ENCODE measurements around the gene RBCK1. TPM values are rescaled to one million over a fixed set of nuclear protein-coding genes. Genes with fewer than 3 reads are reported as not detected.

Gene RBCK1
- total and polyA plus RNA-seq, 4 donors, result 52.8 to 118 (median 67.0) TPM

DNA sequence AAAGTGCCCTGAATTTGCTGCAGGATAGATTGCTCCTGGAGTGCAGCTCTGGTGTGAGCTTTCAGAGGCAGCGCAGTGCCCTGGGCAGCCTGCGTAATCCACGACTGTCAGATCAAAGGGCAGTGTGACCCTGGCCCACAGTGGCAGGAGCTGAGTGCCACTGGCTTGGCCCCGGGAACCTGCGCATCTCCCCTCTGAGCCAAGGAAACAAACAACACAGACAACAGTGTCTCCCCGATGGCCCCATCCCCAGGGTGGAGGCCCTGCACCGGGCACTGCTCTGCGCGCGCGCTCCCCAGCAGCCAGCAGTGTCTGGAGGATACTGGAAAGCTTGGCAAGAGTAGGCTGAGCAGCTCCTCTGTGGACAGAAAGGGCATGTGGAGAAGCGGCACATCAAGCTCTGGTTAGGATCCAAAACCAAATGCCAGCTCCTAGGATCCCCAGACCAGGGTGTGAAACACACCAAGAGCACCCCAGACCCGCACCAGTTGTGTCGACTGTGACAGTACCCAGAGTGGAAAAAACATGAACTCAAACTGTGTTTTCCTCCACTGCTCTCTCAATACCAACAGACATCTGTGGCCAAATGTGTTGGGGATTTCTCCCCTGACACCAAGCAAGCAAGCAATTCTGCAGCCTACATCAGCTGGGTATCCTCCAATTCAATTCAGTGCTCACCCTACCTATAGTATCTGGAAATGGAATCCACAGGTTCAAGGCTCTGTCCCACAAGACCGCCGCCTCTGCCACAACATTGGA lies 26.7 kb downstream of the RBCK1 start:
- ATAC-seq (ENCODE audit: low FRiP score) (no peak), DNase-seq (peak in 1 of 2 donors; percentile 17)
- WGBS, 2 donors, result 83% methylated on average over 16 of the region's 16 CpGs
- H3K4me1 ChIP-seq (ENCODE audit: control insufficient read depth in 1 of 2, insufficient read depth in 2 of 2, low read length in 2 of 2), result no peaks in the 10 kb centered on the region
- no peak overlapping the region for H3K4me3 ChIP-seq (ENCODE audit: low read length in 2 of 2)
- intact Hi-C loops (cut with DNase I), result loop anchor here (5.0 kb wide), 2 partner anchors 78 to 83 kb away; no protein-coding TSS in a partner anchor
- H3K27me3 ChIP-seq (ENCODE audit: control insufficient read depth in 1 of 2, insufficient read depth in 2 of 2, low read length in 1 of 2), result no peaks in the 10 kb centered on the region
- H3K9me3 ChIP-seq (ENCODE audit: control insufficient read depth, low read length), result no peaks in the 10 kb centered on the region
- peaks cover 3 to 4% of the 10 kb centered on the region in 2 donors for H3K36me3 ChIP-seq (ENCODE audit: control insufficient read depth in 1 of 2, insufficient read depth in 2 of 2, low read length in 1 of 2)
- H3K27ac ChIP-seq (ENCODE audit: low read depth in 1 of 2, low read length in 2 of 2), result no peak overlapping the region

DNA sequence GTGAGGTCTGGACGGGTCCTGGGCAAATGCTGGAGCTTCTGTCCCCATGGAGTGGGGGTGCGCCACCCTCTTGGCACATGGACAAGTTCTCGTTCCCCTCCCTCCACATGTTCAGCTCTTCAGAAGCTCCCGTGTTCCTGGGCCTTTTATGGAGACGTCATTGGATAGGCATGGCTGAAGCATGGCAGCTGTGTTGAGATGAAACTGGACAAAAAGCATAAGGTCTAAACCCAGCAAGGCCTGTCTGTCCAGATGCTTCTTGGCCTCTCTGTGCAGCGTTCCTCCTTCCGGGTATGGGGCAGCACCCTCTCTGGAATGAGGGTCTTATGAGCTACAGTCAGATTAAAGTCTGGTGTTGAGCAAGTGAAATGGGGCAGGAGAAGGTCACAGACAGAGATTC lies 27.5 kb downstream of the RBCK1 start:
- H3K27ac ChIP-seq (ENCODE audit: low read depth in 1 of 2, low read length in 2 of 2), result no peak overlapping the region
- H3K4me3 ChIP-seq (ENCODE audit: low read length in 2 of 2), result no peak overlapping the region
- intact Hi-C loops (cut with DNase I), result no loop called here
- H3K36me3 ChIP-seq (ENCODE audit: control insufficient read depth in 1 of 2, insufficient read depth in 2 of 2, low read length in 1 of 2), result peaks cover 3 to 5% of the 10 kb centered on the region in 2 donors
- H3K27me3 ChIP-seq (ENCODE audit: control insufficient read depth in 1 of 2, insufficient read depth in 2 of 2, low read length in 1 of 2), result no peaks in the 10 kb centered on the region
- 72 to 74% methylated on average over 7 of the region's 7 CpGs for WGBS, 2 donors
- H3K4me1 ChIP-seq (ENCODE audit: control insufficient read depth in 1 of 2, insufficient read depth in 2 of 2, low read length in 2 of 2), result no peaks in the 10 kb centered on the region
- peak in 1 of 2 donors; percentile 30 for DNase-seq
- no peak for ATAC-seq (ENCODE audit: low FRiP score)
- no peaks in the 10 kb centered on the region for H3K9me3 ChIP-seq (ENCODE audit: control insufficient read depth, low read length)

DNA sequence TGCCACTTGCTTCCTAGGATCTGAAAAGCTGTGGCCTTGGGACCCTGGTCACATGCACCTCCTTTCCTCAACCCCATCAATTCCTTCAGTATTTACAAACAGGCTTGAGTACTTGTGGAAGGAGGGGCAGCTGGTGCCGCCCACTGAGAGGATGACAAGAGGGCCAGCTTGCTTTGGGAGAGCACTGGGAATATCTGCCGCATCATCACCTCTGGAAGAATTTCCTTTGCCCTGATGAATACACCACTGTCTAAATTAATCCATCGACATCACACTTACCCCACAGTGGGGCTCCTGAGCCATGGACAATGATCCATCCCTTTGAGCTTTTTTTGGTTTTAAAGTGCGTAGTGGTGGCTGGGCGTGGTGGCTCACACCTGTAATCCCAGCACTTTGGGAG lies 28.4 kb downstream of the RBCK1 start:
- H3K4me1 ChIP-seq (ENCODE audit: control insufficient read depth in 1 of 2, insufficient read depth in 2 of 2, low read length in 2 of 2), result no peaks in the 10 kb centered on the region
- H3K27ac ChIP-seq (ENCODE audit: low read depth in 1 of 2, low read length in 2 of 2), result no peak overlapping the region
- intact Hi-C loops (cut with DNase I), result no loop called here
- H3K36me3 ChIP-seq (ENCODE audit: control insufficient read depth in 1 of 2, insufficient read depth in 2 of 2, low read length in 1 of 2), result peaks cover 6 to 8% of the 10 kb centered on the region in 2 donors
- 93 to 99% methylated on average over 5 of the region's 5 CpGs for WGBS, 2 donors
- no peak for ATAC-seq (ENCODE audit: low FRiP score)
- H3K9me3 ChIP-seq (ENCODE audit: control insufficient read depth, low read length), result no peaks in the 10 kb centered on the region
- DNase-seq, result no peak
- H3K4me3 ChIP-seq (ENCODE audit: low read length in 2 of 2), result no peak overlapping the region
- no peaks in the 10 kb centered on the region for H3K27me3 ChIP-seq (ENCODE audit: control insufficient read depth in 1 of 2, insufficient read depth in 2 of 2, low read length in 1 of 2)

DNA sequence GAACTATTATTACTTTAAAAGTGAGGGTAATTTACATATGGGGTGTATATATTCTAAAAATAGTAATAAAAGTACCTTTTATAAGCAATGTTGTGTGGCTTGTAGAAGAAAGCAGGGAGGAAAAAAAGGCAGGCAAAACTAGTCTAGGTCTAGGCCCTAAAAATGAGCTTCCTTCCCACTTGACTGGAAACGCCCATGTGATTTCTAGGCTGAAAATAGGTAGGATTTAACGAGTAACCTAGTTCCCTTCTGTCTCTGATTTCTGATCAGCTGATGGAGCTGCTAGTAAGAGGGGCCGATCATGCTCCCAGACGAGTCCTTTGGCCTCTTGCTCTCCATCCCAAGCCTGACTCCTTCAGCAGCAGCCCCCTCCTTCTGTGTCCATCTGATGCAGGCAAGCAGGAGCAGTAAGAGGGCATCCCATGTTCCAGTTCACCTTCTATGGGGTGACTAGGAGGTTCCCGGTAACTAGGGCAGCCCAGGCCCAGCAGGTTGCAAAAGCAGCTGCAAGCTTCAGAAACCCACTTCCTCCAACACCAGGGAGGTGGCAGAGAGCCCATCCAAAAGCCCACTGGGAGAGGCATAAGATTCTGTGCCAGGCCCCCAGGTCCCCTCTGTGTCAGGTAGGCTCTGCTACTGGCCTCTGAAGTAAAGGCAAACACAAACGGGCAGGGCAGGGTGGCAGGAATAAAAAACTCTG lies 29.8 kb downstream of the RBCK1 start:
- Histone ChIP-seq H3K9me3 (ENCODE audit: control insufficient read depth, low read length) (no peaks in the 10 kb centered on the region), H3K36me3 (ENCODE audit: control insufficient read depth in 1 of 2, insufficient read depth in 2 of 2, low read length in 1 of 2) (peaks cover 7 to 9% of the 10 kb centered on the region in 2 donors), H3K27ac (ENCODE audit: low read depth in 1 of 2, low read length in 2 of 2) (no peak overlapping the region), H3K27me3 (ENCODE audit: control insufficient read depth in 1 of 2, insufficient read depth in 2 of 2, low read length in 1 of 2) (no peaks in the 10 kb centered on the region), H3K4me3 (ENCODE audit: low read length in 2 of 2) (no peak overlapping the region), H3K4me1 (ENCODE audit: control insufficient read depth in 1 of 2, insufficient read depth in 2 of 2, low read length in 2 of 2) (no peaks in the 10 kb centered on the region)
- DNase-seq (peak in 1 of 2 donors; percentile 36), ATAC-seq (ENCODE audit: low FRiP score) (no peak)
- WGBS, 2 donors, result 84 to 86% methylated on average over 6 of the region's 6 CpGs
- intact Hi-C loops (cut with DNase I), result no loop called here

DNA sequence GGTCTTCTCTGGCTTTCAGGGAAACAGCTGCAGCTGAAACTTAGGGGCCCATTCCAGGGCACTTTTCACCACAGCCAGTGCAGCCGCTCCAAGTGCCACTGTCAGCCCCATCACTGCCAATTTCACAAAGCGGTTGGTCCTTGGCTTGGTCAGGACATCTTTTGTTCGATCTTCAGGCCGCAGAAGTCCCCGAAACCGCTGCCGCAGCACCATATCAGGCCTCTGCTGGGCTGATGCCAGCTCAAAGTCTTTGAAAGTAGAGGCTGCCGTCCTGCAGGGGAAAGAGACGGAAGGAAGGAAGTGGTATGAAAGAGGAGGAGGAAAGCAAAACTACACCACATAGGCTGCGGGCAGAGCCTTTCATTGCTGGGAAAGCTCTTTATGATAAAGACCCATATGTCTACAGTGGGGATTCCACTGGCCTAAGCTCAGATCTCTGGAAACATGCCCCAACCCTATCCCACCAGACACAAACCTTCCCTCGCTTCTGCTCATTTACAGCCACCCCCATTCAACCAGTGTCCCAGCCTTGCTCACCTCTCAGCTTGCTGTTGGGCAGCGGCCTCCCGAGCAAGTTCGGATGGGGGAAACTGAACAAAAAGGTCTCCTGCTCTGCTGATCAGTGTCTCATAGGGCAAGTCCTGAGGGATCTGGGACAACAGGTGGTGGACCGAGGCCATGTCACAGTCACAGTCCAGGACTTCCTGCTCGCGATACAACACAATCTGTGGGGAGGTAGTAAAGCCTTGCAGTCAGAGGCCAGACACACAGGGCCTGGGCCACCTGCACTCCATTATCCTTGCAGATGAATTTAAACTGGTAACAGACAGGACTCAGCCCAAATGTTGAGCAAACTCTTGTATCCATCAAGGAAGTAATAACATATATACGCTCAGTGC lies 30.7 kb downstream of the RBCK1 start:
- H3K36me3 ChIP-seq (ENCODE audit: control insufficient read depth in 1 of 2, insufficient read depth in 2 of 2, low read length in 1 of 2), result peaks cover 7 to 9% of the 10 kb centered on the region in 2 donors

DNA sequence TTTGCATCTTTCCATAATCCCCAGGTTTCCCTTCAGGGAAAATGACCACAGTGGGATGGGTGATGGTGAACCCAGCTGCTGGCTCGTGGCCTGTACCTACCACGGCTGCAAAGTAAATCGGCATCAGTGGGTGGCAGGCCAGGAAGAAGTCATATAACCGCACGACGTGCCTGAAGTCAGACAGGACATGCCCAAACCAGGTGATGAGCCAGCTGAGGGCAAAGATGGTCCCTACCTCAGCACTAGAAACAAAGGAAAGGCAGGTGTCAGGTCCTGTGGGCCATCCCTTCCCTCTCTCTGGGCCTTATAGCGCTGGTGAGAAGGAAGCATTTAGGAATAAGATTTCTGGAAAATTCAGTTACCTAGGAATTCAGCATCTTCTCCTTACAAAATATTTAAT lies 32.0 kb downstream of the RBCK1 start:
- Histone ChIP-seq H3K36me3 (ENCODE audit: control insufficient read depth in 1 of 2, insufficient read depth in 2 of 2, low read length in 1 of 2) (peaks cover 7 to 12% of the 10 kb centered on the region in 2 donors), H3K9me3 (ENCODE audit: control insufficient read depth, low read length) (no peaks in the 10 kb centered on the region), H3K27ac (ENCODE audit: low read depth in 1 of 2, low read length in 2 of 2) (no peak overlapping the region), H3K4me1 (ENCODE audit: control insufficient read depth in 1 of 2, insufficient read depth in 2 of 2, low read length in 2 of 2) (no peaks in the 10 kb centered on the region), H3K27me3 (ENCODE audit: control insufficient read depth in 1 of 2, insufficient read depth in 2 of 2, low read length in 1 of 2) (no peaks in the 10 kb centered on the region), H3K4me3 (ENCODE audit: low read length in 2 of 2) (no peak overlapping the region)
- ATAC-seq (ENCODE audit: low FRiP score) (no peak), DNase-seq (peak in 1 of 2 donors; percentile 18)
- intact Hi-C loops (cut with DNase I), result no loop called here
- WGBS, 2 donors, result 92 to 93% methylated on average over 7 of the region's 7 CpGs

More for the DNA sequence above, 30.7 kb downstream of the RBCK1 start:
- Histone ChIP-seq H3K27ac (ENCODE audit: low read depth in 1 of 2, low read length in 2 of 2) (no peak overlapping the region), H3K9me3 (ENCODE audit: control insufficient read depth, low read length) (no peaks in the 10 kb centered on the region), H3K27me3 (ENCODE audit: control insufficient read depth in 1 of 2, insufficient read depth in 2 of 2, low read length in 1 of 2) (no peaks in the 10 kb centered on the region), H3K4me1 (ENCODE audit: control insufficient read depth in 1 of 2, insufficient read depth in 2 of 2, low read length in 2 of 2) (no peaks in the 10 kb centered on the region), H3K4me3 (ENCODE audit: low read length in 2 of 2) (no peak overlapping the region)
- intact Hi-C loops (cut with DNase I), result no loop called here
- ATAC-seq (ENCODE audit: low FRiP score) (no peak), DNase-seq (peak in 1 of 2 donors; percentile 55)
- 81 to 85% methylated on average over 18 of the region's 18 CpGs for WGBS, 2 donors

DNA sequence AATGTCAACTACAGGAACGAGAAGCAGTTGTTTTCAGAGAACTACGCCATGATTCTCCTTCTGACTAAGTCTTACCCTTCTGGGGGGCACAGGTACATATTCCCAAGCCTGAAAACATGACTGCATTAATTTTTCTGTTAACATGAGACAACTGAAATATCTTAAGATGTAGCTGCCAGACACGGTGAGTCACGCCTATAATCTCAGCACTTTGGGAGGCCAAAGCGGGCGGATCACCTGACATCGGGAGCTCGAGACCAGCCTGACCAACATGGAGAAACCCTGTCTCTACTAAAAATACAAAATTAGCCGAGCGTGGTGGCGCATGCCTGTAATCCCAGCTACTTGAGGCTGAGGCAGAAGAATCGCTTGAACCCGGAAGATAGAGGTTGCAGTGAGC lies 32.5 kb downstream of the RBCK1 start:
- intact Hi-C loops (cut with DNase I), result no loop called here
- 90% methylated on average over 13 of the region's 13 CpGs for WGBS, 2 donors
- H3K36me3 ChIP-seq (ENCODE audit: control insufficient read depth in 1 of 2, insufficient read depth in 2 of 2, low read length in 1 of 2), result peaks cover 7 to 12% of the 10 kb centered on the region in 2 donors
- H3K4me1 ChIP-seq (ENCODE audit: control insufficient read depth in 1 of 2, insufficient read depth in 2 of 2, low read length in 2 of 2), result no peaks in the 10 kb centered on the region
- DNase-seq (peak in 1 of 2 donors; percentile 12), ATAC-seq (ENCODE audit: low FRiP score) (no peak)
- H3K27ac ChIP-seq (ENCODE audit: low read depth in 1 of 2, low read length in 2 of 2), result no peak overlapping the region
- H3K9me3 ChIP-seq (ENCODE audit: control insufficient read depth, low read length), result no peaks in the 10 kb centered on the region
- no peak overlapping the region for H3K4me3 ChIP-seq (ENCODE audit: low read length in 2 of 2)
- H3K27me3 ChIP-seq (ENCODE audit: control insufficient read depth in 1 of 2, insufficient read depth in 2 of 2, low read length in 1 of 2), result no peaks in the 10 kb centered on the region

DNA sequence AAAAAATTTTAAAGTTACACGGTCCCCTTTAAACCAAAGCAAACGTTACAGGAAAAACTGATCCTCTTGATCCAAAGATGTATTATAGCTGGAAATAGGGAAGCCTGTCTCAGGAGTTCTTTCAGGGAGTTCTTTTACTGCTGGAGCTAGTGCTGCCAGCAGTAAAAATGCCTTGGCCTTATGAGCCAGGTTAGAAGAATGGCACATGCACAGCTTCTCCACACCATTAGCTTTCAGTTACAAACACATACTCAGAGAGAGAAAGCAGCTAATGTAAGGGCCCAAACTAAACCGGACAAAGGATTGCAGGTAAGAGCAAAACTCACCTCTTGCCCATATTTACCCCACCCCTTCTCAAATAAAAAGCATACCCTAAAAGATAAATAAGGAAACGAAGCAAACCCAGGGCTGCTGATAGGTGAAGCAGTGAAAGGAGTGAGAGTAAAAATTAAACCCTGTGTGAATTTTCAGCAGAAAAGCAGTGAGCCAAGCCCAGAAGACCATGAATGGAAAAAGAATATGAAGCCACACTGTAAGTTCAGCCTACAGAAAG lies 35.2 kb downstream of the RBCK1 start:
- no peak overlapping the region for H3K4me3 ChIP-seq (ENCODE audit: low read length in 2 of 2)
- no peak for ATAC-seq (ENCODE audit: low FRiP score)
- DNase-seq, result no peak
- no peaks in the 10 kb centered on the region for H3K4me1 ChIP-seq (ENCODE audit: control insufficient read depth in 1 of 2, insufficient read depth in 2 of 2, low read length in 2 of 2)
- H3K27me3 ChIP-seq (ENCODE audit: control insufficient read depth in 1 of 2, insufficient read depth in 2 of 2, low read length in 1 of 2), result no peaks in the 10 kb centered on the region
- H3K27ac ChIP-seq (ENCODE audit: low read depth in 1 of 2, low read length in 2 of 2), result no peak overlapping the region
- 56 to 67% methylated on average over 4 of the region's 4 CpGs for WGBS, 2 donors
- H3K36me3 ChIP-seq (ENCODE audit: control insufficient read depth in 1 of 2, insufficient read depth in 2 of 2, low read length in 1 of 2), result peaks cover 4 to 10% of the 10 kb centered on the region in 2 donors
- intact Hi-C loops (cut with DNase I), result no loop called here
- H3K9me3 ChIP-seq (ENCODE audit: control insufficient read depth, low read length), result no peaks in the 10 kb centered on the region

All from aorta (tissue), 5 donors.